ENCODE measurements around the gene RIC8A. TPM values are rescaled to one million over a fixed set of nuclear protein-coding genes. Genes with fewer than 3 reads are reported as not detected.

RIC8A gene
- total RNA-seq, 2 donors from 2014 or later = 77.1 to 92.6 TPM

DNA sequence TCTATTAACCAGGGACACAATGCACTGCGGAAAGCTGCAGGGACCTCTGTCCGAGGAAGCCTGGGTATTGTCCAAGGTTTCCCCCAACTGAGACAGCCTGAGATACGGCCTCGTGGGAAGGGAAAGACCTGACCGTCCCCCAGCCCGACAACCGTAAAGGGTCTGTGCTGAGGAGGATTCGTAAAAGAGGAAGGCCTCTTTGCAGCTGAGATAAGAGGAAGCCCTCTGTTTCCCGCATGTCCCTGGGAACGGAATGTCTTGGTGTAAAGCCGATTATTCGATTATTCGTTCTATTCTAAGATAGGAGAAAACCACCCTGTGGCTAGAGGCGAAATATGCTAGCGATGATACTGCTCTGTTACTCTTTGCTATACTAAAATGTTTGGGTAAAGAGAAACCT, 5.5 kb upstream of the RIC8A start:
- H3K27ac Mint-ChIP-seq = peak overlapping the region; percentile 27
- no peak overlapping the region for H3K4me3 ChIP-seq (ENCODE audit: low read length)
- peaks cover 28% of the 10 kb centered on the region for H3K36me3 Mint-ChIP-seq (ENCODE audit: low read depth)
- DNase-seq = no peak
- H3K4me1 ChIP-seq (ENCODE audit: control insufficient read depth, insufficient read depth, low read length) = peaks cover 28% of the 10 kb centered on the region
- H3K9me3 ChIP-seq (ENCODE audit: control insufficient read depth, low read length) = no peaks in the 10 kb centered on the region
- H3K36me3 ChIP-seq (ENCODE audit: control insufficient read depth, insufficient read depth, low read length) = peaks cover 27% of the 10 kb centered on the region
- H3K4me3 Mint-ChIP-seq = no peak overlapping the region
- TF ChIP-seq, protein P1, sequence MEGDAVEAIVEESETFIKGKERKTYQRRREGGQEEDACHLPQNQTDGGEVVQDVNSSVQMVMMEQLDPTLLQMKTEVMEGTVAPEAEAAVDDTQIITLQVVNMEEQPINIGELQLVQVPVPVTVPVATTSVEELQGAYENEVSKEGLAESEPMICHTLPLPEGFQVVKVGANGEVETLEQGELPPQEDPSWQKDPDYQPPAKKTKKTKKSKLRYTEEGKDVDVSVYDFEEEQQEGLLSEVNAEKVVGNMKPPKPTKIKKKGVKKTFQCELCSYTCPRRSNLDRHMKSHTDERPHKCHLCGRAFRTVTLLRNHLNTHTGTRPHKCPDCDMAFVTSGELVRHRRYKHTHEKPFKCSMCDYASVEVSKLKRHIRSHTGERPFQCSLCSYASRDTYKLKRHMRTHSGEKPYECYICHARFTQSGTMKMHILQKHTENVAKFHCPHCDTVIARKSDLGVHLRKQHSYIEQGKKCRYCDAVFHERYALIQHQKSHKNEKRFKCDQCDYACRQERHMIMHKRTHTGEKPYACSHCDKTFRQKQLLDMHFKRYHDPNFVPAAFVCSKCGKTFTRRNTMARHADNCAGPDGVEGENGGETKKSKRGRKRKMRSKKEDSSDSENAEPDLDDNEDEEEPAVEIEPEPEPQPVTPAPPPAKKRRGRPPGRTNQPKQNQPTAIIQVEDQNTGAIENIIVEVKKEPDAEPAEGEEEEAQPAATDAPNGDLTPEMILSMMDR (conservative IDR thresholded peaks at IDR 0.05) = no peak
- no peak overlapping the region for H3K27ac ChIP-seq (ENCODE audit: low read depth, low read length)
- no peaks in the 10 kb centered on the region for H3K9me3 Mint-ChIP-seq
- no peaks in the 10 kb centered on the region for H3K27me3 ChIP-seq (ENCODE audit: control insufficient read depth, insufficient read depth, low read length, poor library complexity, severe bottlenecking)
- peaks cover 2% of the 10 kb centered on the region for H3K27me3 Mint-ChIP-seq (ENCODE audit: insufficient read depth)
- H3K9ac ChIP-seq (ENCODE audit: extremely low read depth, low read length, poor library complexity, severe bottlenecking) = no peak overlapping the region
- 80 to 82% methylated on average over 11 to 15 of the region's 15 CpGs for WGBS, 2 experiments (ENCODE audit: insufficient coverage in 1 of 2, insufficient read length in 1 of 2)
- H3K4me1 Mint-ChIP-seq = peaks cover 24% of the 10 kb centered on the region

- TF ChIP-seq, protein P1 (conservative IDR thresholded peaks at IDR 0.05) = no peak
- H3K4me1 Mint-ChIP-seq = peaks cover 24% of the 10 kb centered on the region
- Histone ChIP-seq H3K4me3 (ENCODE audit: low read length) (no peak overlapping the region), H3K9me3 (ENCODE audit: control insufficient read depth, low read length) (no peaks in the 10 kb centered on the region), H3K27ac (ENCODE audit: low read depth, low read length) (no peak overlapping the region), H3K4me1 (ENCODE audit: control insufficient read depth, insufficient read depth, low read length) (peaks cover 28% of the 10 kb centered on the region), H3K36me3 (ENCODE audit: control insufficient read depth, insufficient read depth, low read length) (peaks cover 27% of the 10 kb centered on the region), H3K9ac (ENCODE audit: extremely low read depth, low read length, poor library complexity, severe bottlenecking) (peak overlapping the region; percentile 21), H3K27me3 (ENCODE audit: control insufficient read depth, insufficient read depth, low read length, poor library complexity, severe bottlenecking) (no peaks in the 10 kb centered on the region)
- DNase-seq = peak; percentile 22
- H3K4me3 Mint-ChIP-seq = no peak overlapping the region
- peaks cover 28% of the 10 kb centered on the region for H3K36me3 Mint-ChIP-seq (ENCODE audit: low read depth)
- H3K27me3 Mint-ChIP-seq (ENCODE audit: insufficient read depth) = peaks cover 2% of the 10 kb centered on the region
- H3K9me3 Mint-ChIP-seq = no peaks in the 10 kb centered on the region
- 96 to 98% methylated on average over 6 to 8 of the region's 8 CpGs for WGBS, 2 experiments (ENCODE audit: insufficient coverage in 1 of 2, insufficient read length in 1 of 2)
- H3K27ac Mint-ChIP-seq = peak overlapping the region; percentile 27
Observed at GRCh38 chr11:202490-202889, 5.0 kb upstream of the RIC8A start.

- Histone ChIP-seq H3K36me3 (ENCODE audit: control insufficient read depth, insufficient read depth, low read length) (peaks cover 27% of the 10 kb centered on the region), H3K9ac (ENCODE audit: extremely low read depth, low read length, poor library complexity, severe bottlenecking) (peak overlapping the region; percentile 21), H3K27ac (ENCODE audit: low read depth, low read length) (no peak overlapping the region), H3K4me3 (ENCODE audit: low read length) (no peak overlapping the region), H3K4me1 (ENCODE audit: control insufficient read depth, insufficient read depth, low read length) (peaks cover 28% of the 10 kb centered on the region), H3K27me3 (ENCODE audit: control insufficient read depth, insufficient read depth, low read length, poor library complexity, severe bottlenecking) (no peaks in the 10 kb centered on the region), H3K9me3 (ENCODE audit: control insufficient read depth, low read length) (no peaks in the 10 kb centered on the region)
- Mint-ChIP-seq H3K27ac (peak overlapping the region; percentile 86), H3K4me3 (peak overlapping the region; percentile 15), H3K9me3 (no peaks in the 10 kb centered on the region), H3K36me3 (ENCODE audit: low read depth) (peaks cover 28% of the 10 kb centered on the region), H3K4me1 (peaks cover 24% of the 10 kb centered on the region), H3K27me3 (ENCODE audit: insufficient read depth) (no peaks in the 10 kb centered on the region)
- peak; percentile 52 for DNase-seq
- WGBS, 2 experiments (ENCODE audit: insufficient coverage in 1 of 2, insufficient read length in 1 of 2) = 83 to 90% methylated on average over 4 to 7 of the region's 7 CpGs
- TF ChIP-seq, protein P1 (conservative IDR thresholded peaks at IDR 0.05) = no peak
Observed at GRCh38 chr11:203056-203944, 4.2 kb upstream of the RIC8A start.
